Stimulated activated CD4-positive, alpha-beta T cell treated with anti-CD3 and anti-CD28 coated beads, Interleukin-15, amount 100 ng/mL, for 1 hour (primary cell): ENCODE data around the gene LRP2.
"Not testable (repeated sequence)": the region's sequence is repeated elsewhere in the genome, so short reads cannot be mapped to it uniquely, and the experiment has no call there.

Experiments used
- DNase-seq, 2 donors: peaks; one replicate each; pipeline ENCODE4 v3.0.0-alpha.2; 2020; ENCODE audit warnings: low read depth in 1 of 2, low spot score in 1 of 2

LRP2 gene

DNA sequence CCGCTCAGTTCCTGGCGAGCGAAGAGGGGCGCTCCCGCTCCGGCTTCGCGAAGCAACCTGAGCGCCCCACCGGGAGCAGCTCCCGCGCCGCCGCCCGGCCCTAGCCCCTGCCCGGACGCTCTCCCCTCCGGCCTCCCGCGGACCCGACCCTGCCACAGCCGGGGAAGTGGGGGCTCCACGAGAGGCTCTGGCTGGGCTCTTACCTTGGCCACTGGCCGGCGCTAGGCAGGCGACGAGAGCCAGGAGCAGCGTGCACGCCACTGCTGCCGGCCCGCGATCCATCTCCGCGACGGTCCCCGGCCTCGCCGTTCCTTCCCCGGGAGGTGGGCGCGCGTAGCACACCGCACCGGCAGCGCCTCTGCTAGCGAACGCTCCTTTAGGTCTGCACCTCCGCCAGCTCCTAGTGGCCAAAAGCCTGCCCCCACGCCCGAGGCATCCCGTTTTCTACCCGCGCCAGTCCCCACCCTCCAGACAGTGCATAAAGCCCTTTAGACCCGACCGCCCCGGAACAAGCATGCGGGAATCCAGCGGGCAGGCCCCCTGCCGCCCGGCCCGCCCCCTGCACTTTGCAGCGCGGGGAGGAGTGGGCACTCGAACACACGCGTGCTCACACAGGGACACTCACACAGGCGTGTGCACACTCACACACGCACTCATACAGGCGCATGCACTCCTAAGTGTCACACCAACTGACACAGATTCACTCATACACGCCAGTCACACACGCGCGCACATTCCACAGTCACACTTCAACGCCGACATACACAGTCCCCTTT lies at the start of gene LRP2:
LRP2 (minus strand) TSS at position 417 of the 776 bp plus-strand sequence; CDS start at position 282, 135 bp downstream.
- DNase-seq = peak in 1 of 2 donors; percentile 6

DNA sequence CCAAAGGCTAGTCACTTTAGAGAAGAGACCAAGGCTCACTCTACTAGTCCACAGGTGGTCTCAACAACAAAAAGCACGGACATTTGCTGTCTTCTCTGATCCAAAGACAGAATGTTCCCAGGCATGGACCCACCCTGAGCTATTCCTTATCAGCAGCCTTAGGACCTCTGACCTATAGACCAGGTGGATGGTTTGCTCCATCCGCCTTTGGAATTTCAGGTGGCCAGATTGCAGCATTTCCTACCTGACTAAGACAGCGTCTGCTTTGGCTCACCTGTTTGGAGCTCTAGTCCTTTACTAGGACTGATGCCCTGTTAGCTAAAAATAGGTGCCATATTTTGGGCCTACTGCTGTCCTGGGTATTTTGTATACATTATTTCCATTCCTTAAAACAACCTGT lies 44.6 kb upstream of the LRP2 start:
- DNase-seq = no peak

DNA sequence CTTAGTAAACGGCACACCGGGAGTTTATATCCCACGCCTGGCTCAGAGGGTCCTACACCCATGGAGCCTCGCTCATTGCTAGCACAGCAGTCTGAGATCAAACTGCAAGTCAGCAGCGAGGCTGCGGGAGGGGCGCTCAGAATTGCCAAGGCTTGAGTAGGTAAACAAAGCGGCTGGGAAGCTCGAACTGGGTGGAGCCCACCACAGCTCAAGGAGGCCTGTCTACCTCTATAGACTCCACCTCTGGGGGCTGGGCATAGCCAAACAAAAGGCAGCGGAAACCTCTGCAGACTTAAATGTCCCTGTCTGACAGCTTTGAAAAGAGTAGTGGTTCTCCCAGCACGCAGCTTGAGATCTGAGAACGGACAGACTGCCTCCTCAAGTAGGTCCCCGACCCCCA lies 37.2 kb upstream of the LRP2 start:
- DNase-seq = not testable (repeated sequence)

DNA sequence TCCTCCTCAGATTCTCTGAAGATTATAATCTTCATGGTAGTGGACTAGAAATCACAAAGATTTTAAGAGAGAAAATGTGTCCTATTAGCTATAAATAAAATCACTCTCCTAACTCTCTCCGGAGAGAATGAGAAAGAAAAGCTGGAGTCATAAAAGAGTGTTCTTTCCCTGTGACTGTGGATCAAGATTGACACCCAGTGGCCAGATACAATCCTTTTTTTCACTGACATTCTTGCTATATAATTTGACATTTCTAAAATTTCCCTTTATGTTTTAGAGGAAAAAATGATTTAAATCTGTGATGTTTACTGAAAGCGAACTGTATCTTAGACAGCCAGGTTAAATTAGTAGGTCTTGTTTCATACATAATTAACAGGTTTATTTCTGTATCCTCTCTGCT lies 35.4 kb upstream of the LRP2 start:
- DNase-seq = no peak

DNA sequence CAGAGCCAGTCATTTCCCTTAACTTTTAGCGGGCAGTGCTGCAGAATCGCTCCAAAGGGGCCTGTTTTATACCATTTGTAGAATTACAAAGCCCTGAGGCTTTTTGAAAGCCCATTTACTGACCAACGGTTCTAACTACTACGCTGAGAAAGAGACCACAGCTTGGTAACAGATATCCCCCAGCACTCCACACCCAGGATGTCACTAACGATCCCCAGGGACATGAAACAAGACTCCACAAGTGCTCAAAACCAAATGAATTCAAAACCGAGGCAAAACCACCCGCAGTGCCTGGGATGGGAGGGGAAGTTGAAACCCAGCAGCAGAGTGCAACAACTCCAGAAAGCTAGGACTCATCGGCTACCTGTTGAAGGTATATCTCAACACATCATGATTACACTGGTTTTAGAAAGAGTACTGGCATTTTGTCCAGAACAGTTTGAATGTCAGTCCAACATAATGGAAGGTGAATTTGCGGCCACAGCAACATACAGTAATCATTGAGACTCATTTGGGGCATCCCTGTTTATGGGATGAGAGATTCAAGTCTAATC lies 33.6 kb upstream of the LRP2 start:
- DNase-seq = no peak

DNA sequence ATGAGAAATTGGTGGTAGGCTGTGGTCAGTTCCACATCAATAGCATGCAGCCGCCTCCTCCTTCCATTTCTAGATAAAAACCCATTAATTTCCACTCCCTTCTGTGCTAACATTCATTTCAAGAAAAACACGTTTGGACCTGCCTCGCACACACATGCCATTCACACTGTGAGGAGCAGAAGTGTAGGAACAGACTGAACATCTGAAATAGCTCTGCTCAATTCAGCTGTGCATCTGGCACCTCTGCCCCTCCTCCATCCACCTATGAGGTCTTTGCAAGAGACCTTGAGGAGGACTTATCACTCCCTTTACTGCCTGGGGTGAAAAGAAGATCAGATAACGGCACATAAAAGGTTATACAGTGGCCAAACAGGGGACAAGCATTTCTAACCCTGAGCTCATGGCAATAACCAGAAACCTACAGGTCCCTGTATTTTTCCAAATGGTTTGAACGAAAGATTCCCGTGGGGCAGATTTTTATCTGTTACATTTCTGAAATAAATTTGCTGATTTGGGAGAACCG lies 30.8 kb upstream of the LRP2 start:
- no peak for DNase-seq

DNA sequence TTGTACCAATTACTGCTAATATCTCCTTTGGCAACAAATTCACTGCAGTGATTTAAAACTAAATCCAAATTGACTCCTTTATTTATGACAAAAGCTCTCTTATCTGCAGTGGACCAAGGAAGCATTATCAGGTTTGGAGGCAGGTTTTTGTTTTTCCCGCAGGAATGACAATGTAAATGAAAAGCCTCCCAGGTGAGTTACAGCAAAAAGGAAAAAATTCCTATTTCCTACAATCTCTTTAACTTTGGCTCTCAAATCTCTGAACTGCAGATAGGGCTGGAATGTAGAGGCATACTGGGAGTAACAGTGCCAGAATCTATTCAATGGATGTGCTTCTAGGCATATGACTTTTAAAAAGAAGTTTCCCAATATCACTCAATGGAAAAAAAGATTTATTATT lies 28.9 kb upstream of the LRP2 start:
- no peak for DNase-seq

DNA sequence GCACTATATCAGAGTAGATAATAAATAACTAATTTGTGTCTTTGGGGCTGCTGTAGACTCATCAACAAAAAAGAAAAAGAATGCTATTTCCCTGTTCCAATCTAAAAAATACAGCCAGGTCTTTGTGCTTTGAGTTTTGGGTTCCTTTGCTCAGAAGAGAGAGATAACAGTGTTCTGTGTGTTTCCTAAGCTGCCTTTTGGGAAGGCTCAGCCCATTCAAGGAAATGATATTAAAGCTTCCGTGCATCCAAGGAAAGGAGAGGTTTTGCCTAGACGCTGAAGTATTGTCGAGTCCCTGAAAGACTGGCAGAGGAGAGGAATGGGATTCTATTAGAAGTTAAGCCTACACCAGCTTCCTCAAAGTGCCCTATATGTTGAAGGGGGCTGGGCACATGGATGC lies 25.8 kb upstream of the LRP2 start:
- DNase-seq = no peak

DNA sequence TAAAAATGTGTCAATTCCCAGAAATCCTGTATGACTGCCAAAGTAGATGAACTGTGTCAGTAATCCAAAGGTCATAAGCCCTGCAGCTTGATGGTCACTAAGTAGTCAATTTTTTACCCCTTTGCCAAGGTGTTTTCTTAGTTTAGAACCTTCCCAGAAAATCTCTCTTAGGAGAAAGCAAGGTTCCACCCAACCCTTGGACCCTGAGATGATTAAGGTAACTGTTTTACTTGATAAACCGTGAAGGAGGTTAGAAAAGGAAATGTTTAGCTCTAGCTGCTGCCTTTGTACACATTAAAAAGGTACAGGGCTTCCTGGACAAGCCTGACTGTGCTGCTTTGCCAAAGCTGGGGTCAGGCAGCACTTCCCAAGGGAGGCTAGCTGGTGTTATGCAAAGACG lies 24.4 kb upstream of the LRP2 start:
- no peak for DNase-seq

DNA sequence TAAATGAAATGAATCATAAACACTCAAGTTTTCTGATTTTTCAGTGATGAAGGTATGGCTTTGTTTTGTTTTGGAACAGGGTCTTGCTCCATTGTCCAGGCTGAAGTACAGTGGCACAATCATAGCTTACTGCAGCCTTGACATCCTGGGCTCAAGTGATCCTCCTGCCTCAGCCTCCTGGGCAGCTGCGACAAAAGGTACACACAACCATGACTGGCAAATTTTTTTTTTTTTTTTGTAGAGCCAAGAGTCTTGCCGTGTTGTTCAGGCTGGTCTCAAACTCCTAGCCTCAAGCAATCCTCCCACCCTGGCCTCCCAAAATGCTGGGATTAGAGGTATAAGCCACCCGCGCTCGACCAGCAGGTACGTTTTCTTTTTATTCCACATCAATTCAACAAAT lies 22.5 kb upstream of the LRP2 start:
- DNase-seq = no peak

DNA sequence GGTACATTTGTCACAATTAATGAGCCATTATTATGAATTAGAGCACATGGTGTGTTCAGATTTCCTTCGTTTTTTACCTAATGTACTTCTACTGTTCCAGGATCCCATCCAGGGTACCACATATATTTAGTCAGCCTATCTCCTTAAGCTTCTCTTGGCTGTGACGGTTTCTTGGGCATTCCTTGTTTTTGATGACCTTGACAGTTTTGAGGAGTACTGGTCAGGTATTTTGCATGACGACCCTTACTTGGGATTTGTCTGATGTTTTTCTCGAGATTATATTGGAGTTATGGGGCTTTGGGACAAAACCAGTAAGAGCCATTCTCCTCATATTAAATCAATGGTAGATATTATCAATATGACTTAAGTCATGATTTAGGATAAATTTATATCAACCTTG lies 10.2 kb upstream of the LRP2 start:
- no peak for DNase-seq

DNA sequence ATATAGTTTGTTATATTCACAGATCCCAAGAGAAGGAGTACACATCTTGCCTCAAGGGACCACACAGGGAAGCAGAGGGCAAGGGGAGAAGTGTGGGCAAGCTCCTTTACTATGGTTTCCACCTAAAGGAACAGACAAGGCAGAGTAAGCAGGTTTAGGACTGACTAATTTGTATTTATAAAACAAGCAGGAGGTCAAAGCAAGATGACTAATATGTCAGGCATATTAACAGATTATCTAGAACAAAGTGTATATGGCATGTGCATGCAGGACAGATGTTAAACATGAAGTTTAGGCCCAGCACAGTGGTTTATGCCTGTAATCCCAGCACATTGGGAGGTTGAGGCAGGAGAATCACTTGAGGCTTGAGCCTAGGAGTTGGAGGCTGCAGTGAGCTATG lies 3.7 kb upstream of the LRP2 start:
- no peak for DNase-seq

DNA sequence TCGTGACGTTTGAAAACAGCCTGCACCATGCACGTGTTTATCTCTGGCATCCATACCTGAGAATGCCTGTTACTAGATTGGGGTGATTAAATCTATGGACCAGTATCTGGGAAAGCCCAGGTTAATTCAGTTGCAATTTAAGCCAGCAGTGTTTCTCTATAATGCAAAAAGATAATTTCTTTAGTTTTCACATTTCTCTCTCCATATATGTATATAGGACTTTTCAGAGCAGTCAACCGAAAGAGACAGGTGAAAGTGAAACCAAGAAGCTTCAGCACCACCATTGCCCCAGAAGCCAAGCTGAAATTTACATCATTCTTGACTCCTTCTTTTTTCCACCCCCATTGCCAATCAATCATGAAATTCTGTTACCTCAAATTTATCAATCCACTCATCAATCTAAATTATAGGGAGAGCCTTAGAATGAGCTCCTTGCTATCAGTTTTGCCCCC lies 2.7 kb upstream of the LRP2 start:
- DNase-seq = no peak

DNA sequence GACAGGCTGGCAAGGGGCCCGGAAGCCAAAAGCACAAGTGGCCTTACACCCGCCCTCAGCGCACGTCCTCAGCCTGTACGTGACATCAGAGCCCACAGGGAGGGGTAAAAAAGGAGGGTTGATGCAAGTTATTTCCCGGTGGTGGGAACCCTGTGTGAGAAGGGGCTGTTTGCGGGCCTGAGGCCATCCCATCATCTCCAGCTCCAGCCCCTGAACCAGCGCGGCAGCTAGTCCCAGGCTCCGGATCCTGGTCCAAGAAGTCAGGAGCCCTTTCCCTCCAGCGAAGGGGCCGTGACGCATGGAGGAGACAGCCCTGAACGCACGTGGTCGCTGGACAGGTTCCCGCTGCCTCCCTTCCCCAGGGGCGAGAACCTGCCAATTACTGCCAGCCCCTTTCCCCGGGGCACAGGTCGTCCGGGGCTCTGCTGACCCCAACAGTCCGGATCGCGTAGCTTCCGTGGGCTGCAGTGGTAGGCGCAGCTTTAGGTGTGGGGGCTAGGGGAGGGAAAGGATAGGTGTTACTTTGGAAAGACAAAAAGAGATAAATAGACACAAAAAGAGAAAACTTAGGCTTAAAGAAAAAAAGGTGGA lies 1.3 kb upstream of the LRP2 start:
- DNase-seq = peak in 1 of 2 donors; percentile 12

DNA sequence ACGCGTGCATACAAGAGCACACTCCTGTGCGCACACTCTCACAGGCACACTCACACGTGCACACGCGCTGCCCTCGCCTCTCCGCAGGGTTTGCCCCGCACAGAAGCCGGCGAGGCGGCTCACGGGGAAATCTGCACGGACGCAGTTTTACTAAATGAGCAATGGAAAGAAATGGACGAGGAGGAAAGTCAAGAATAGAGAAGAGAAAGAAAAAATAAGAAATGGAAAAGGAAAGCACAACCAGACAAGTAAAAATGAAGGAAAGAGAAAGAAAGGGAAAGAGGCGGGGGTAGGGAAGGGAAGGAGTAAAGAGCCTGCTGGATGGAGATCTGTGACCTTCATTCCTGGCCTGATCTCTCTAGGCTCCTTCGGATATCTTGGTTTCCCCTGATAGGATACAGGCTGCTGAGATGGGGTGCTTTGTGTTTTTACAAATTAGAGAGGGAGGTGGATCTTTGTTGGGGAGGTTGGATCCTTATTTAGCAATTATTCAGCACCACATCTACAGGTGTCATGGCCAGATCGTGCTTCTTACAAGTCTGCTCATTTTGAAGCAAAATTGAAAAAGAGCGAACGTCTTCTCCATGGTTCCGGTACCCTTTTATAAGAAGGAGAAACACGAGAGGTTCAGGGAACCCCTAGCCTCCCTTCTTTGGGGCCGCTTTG lies 693 bp upstream of the LRP2 start:
- no peak for DNase-seq

DNA sequence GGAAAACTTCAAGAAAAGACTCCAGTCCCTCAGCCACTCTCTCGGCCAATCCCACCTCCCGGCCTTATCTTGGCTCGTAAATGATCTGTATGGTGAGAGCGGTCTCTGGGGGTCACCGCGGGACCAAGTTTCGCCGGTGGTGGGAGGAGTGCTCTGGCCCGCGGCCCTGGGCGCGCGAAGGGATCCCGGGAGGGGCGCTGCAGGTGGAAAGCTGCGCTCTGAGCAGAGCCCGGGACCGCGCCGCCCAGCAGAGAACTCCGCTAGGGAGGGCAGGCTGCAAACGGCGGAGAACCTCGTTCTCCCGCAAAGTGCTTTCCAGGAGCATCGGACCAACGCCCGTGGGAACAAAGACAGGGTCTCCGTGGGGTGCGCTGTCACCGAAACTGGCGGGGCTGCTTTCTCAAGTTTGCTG lies 622 bp downstream of the LRP2 start:
- no peak for DNase-seq

DNA sequence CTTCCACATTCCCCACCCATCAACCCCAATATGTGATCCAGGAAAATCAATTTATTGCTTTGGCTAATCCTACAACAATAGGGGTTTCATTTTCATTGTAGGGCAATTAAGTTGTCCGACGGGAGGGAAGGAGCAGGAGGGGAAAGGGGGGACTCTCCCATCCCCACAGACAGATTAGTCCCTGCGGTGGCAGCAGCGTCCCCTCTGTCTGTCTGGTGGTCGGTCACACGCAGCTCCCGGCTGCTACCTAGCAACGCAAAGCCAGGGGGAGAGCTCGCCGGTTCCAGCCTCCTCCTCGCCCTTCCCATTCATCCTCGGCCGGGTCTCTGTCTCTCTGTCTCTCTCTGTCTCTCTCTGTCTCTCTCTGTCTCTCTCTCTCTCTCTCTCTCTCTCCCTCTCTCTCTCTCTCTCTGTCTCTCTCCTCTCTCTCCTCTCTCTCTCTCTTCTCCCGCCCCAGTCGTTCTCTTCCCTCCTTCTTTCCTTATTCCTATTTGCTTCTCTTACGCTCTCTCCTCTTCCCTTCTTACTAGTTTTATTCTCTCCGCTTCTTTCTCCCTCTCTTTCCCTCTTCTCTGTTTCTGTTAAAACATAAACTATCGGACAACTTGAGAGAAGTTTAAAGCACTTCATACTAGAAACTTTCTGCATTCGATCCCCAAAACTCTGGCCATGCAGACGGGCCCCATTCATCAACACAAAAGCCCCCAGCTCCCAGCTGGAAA lies 1.2 kb downstream of the LRP2 start:
- DNase-seq = no peak

DNA sequence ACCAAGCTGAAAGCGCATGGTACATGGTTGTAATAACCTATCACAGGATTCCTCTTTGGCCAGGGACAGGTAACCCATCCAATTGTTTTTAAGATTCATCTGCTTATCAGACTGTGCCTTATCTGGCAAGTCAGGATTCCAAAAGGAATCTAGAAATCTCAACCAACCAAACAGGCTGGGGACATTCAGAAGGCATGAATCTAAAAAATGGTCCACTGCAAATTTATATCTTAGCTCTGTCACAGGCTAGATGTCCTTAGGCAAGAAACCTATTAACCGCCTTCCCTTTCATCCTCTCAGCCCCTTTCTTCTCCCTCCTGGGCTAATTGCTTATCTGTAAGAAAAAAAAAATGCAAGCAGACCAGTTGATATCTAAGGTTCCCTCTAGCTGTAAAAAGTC lies 4.3 kb downstream of the LRP2 start:
- no peak for DNase-seq

DNA sequence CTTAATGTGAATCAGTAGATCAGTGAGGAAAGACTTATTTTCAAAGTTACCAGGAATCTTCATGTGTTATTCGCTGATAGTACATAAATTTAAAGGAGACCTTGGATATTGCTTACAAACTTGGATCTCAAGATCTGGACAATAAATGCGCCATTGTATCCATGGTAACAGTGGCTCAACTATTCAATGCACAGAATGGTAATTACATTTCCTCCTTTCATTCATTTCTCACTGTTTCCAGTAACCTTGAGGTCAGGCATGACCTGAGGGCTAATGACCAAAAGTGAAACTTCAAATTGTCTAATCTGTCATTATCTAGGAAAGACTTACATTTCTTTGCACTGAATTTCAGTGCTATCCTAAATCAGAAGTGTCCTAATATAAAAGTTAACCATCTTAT lies 8.1 kb downstream of the LRP2 start:
- DNase-seq = no peak

DNA sequence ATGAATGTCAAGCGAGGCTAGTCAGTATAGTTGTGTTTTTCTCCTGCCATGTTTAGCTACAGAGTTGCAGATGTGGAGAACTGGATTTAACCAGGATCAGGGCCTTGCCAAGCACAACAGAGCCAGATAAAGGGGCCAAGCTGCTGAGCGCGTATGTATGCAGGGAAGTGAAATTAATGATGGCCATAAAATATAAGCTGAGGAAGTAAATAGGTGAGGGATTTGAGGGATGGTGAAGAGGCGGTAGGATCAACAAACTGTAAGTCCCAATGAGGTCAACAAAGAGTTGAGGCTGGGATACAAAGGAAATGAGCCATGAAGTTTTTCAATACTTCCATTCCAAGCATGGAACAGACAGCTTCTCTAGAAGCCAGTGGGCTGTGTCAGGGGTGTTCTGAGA lies 10.6 kb downstream of the LRP2 start:
- DNase-seq = no peak

DNA sequence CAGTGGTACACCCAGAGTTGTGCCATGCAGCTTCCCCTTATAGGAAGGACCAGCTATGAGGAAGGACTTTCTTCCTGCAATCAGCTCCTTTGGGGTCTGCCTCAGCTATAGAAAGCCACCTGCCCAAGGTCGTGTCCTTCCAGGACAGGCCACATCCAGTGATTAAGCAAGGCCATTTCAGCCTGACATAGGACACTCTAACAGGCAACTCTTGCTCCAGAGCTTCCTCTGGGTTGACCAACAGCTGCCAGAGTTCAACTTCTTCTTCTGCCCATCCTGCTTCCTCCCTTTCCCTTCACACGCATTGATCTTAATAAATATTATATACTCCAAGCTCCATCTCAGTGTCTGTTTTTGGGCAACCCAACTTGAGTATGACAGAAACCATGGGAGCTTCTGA lies 12.8 kb downstream of the LRP2 start:
- no peak for DNase-seq
